ENCODE data around the gene KCNK5.

GRCh38 chr6:39204160-39204495, 25.1 kb downstream of the KCNK5 start:
- TF ChIP-seq CTCF (IDR thresholded peaks at IDR 0.05) (no peak), POLR2A (IDR thresholded peaks at IDR 0.05) (no peak)
